Natural killer cell (primary cell): Measurements from ENCODE around the gene DAPK1. TPM values are rescaled to one million over a fixed set of nuclear protein-coding genes. Genes with fewer than 3 reads are reported as not detected.

Source experiments
- ATAC-seq, 3 donors: fragments of 150-1000 bp in 2 of 3; fragments of 200-7000 bp in 1 of 3; cut with Tn5 transposase; 1 replicate in 1 of 3; 2 replicates in 2 of 3; pipeline ENCODE4 v1.10.0; 2021; ENCODE audit warnings: mild to moderate bottlenecking in 2 of 3, moderate library complexity in 2 of 3
- DNase-seq, 2 donors: peaks; one replicate each; pipeline versions ENCODE4 v3.0.0 to v3.0.0-alpha.2; 2013 to 2021; ENCODE audit warnings: mixed read lengths in 1 of 2
- H3K27ac ChIP-seq: one replicate; pipeline ENCODE4 v1.5.1; 2013; ENCODE audit warnings: mild to moderate bottlenecking, low read length
- H3K27me3 ChIP-seq: one replicate; pipeline ENCODE4 v1.6.1; 2013; ENCODE audit warnings: low read length; ENCODE audit not compliant: control insufficient read depth, insufficient read depth
- H3K36me3 ChIP-seq: one replicate; pipeline ENCODE4 v1.6.1; 2013; ENCODE audit warnings: low read length; ENCODE audit not compliant: control insufficient read depth, insufficient read depth
- H3K4me1 ChIP-seq: one replicate; pipeline ENCODE4 v1.6.1; 2013; ENCODE audit warnings: low read length; ENCODE audit not compliant: control insufficient read depth, insufficient read depth
- H3K4me3 ChIP-seq: one replicate; pipeline ENCODE4 v1.5.1; 2013; ENCODE audit warnings: low read length
- H3K9me3 ChIP-seq: one replicate; pipeline ENCODE4 v1.6.1; 2013; ENCODE audit warnings: low read length; ENCODE audit not compliant: control insufficient read depth, insufficient read depth
- H3K27ac Mint-ChIP-seq, 2 donors: one replicate each; pipeline ENCODE4 v1.8.0; 2022; ENCODE audit warnings: mild to moderate bottlenecking in 2 of 2, mixed read lengths in 2 of 2, moderate library complexity in 1 of 2
- H3K27me3 Mint-ChIP-seq, 2 donors: one replicate each; pipeline ENCODE4 v1.8.0; 2022; ENCODE audit warnings: low read depth in 2 of 2, mixed read lengths in 2 of 2
- H3K36me3 Mint-ChIP-seq: one replicate; pipeline ENCODE4 v1.8.0; 2022; ENCODE audit warnings: mixed read lengths
- H3K4me1 Mint-ChIP-seq, 2 donors: one replicate each; pipeline ENCODE4 v1.8.0; 2022; ENCODE audit warnings: mixed read lengths in 2 of 2
- H3K4me3 Mint-ChIP-seq: one replicate; pipeline ENCODE4 v1.8.0; 2022; ENCODE audit warnings: mild to moderate bottlenecking, moderate library complexity, mixed read lengths
- H3K9me3 Mint-ChIP-seq, 2 donors: one replicate each; pipeline ENCODE4 v1.8.0; 2022; ENCODE audit warnings: mixed read lengths in 2 of 2
- WGBS: methylation state at CpG from one replicate; pipeline ENCODE4 v1.1.7; 2013; ENCODE audit warnings: missing lambda C conversion rate; ENCODE audit not compliant: insufficient coverage; 5-methylcytosine and 5-hydroxymethylcytosine counted together
- intact Hi-C: fragments of 100-400 bp; cut with micrococcal nuclease; formaldehyde crosslinking; loops from one replicate; pipeline ENCODE4 v1.14.2; 2022
- total RNA-seq, 4 donors: library from RNA; stranded (reverse); fragments of 120-200 nt in 1 of 4; gene quantifications; one replicate each; pipeline versions ENCODE4 v1.2.3 to v1.2.4, GENCODE V29; 2013 to 2022
- TF ChIP-seq, protein P1 (sequence below): fragments of 200-600 bp; IDR thresholded peaks from one replicate; pipeline ENCODE4 v1.8.0; 2022; ENCODE audit warnings: antibody characterized with exemption

The DAPK1 gene
- total RNA-seq, 3 donors from 2014 or later (not counting 1 experiment from before 2014, with no cell fraction given) = 12.2 to 26.5 (median 22.7) TPM

DNA sequence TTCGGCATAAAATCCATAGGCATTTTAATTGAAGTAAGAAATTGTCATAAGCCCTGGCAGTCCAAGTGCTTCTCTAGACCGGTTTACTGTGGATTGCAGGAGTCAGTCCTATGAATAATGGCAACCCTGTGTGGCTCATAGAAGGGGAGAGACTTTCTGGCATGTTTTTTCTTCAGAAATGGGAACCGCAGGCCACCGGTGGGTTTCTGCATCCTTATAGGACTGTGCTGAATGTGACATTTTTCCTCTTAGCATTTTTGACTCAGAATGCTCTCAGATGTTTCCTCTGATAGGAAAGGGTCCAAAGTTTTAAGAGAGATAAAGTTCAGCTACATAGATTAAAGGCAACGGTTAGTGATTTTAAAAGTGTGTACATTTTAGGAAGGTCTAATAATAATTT, 6.3 kb downstream of the DAPK1 start:
- no peaks in the 10 kb centered on the region for H3K9me3 Mint-ChIP-seq
- Histone ChIP-seq H3K4me3 (no peak overlapping the region), H3K4me1 (no peaks in the 10 kb centered on the region)

DNA sequence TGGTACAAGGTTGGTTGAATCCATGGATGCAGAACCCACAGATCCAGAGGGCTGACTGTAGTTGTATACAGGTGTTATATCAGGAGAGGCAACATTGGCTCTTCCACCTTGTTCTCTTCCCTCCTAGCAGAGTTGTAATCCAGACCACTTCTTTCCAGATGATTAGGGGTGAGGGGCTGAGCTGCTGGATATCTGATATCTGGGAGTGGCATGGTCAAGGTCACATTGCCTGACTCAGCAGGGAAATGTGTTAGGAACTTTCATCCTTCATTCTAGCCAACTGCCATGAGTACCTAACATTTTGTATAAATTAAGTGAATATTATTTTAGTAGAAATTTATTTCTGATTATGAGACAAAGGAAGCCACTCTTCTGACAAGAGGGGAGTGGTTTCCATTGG, 7.3 kb downstream of the DAPK1 start:
- Mint-ChIP-seq H3K4me3 (no peak overlapping the region), H3K36me3 (no peaks in the 10 kb centered on the region), H3K27me3 (peaks cover 6 to 12% of the 10 kb centered on the region in 2 donors), H3K9me3 (no peaks in the 10 kb centered on the region), H3K27ac (no peak overlapping the region), H3K4me1 (no peaks in the 10 kb centered on the region)
- Histone ChIP-seq H3K4me3 (no peak overlapping the region), H3K36me3 (no peaks in the 10 kb centered on the region), H3K27me3 (no peaks in the 10 kb centered on the region), H3K4me1 (no peaks in the 10 kb centered on the region), H3K27ac (no peak overlapping the region), H3K9me3 (no peaks in the 10 kb centered on the region)
- TF ChIP-seq, protein P1, sequence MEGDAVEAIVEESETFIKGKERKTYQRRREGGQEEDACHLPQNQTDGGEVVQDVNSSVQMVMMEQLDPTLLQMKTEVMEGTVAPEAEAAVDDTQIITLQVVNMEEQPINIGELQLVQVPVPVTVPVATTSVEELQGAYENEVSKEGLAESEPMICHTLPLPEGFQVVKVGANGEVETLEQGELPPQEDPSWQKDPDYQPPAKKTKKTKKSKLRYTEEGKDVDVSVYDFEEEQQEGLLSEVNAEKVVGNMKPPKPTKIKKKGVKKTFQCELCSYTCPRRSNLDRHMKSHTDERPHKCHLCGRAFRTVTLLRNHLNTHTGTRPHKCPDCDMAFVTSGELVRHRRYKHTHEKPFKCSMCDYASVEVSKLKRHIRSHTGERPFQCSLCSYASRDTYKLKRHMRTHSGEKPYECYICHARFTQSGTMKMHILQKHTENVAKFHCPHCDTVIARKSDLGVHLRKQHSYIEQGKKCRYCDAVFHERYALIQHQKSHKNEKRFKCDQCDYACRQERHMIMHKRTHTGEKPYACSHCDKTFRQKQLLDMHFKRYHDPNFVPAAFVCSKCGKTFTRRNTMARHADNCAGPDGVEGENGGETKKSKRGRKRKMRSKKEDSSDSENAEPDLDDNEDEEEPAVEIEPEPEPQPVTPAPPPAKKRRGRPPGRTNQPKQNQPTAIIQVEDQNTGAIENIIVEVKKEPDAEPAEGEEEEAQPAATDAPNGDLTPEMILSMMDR = no peak
- no peak for ATAC-seq
- intact Hi-C loops = no loop called here
- no peak for DNase-seq

More for the DNA sequence above, 6.3 kb downstream of the DAPK1 start:
- TF ChIP-seq, protein P1 = no peak
- Mint-ChIP-seq H3K36me3 (no peaks in the 10 kb centered on the region), H3K27ac (no peak overlapping the region), H3K4me3 (no peak overlapping the region), H3K27me3 (peaks cover 8 to 22% of the 10 kb centered on the region in 2 donors), H3K4me1 (peaks cover 0 to 3% of the 10 kb centered on the region in 2 donors)
- whole genome bisulfite sequencing = 30% methylated on average over 5 of the region's 5 CpGs
- Histone ChIP-seq H3K27me3 (peaks cover 2% of the 10 kb centered on the region), H3K27ac (no peak overlapping the region), H3K9me3 (no peaks in the 10 kb centered on the region), H3K36me3 (no peaks in the 10 kb centered on the region)
- intact Hi-C loops = no loop called here
- DNase-seq (no peak), ATAC-seq (no peak)

DNA sequence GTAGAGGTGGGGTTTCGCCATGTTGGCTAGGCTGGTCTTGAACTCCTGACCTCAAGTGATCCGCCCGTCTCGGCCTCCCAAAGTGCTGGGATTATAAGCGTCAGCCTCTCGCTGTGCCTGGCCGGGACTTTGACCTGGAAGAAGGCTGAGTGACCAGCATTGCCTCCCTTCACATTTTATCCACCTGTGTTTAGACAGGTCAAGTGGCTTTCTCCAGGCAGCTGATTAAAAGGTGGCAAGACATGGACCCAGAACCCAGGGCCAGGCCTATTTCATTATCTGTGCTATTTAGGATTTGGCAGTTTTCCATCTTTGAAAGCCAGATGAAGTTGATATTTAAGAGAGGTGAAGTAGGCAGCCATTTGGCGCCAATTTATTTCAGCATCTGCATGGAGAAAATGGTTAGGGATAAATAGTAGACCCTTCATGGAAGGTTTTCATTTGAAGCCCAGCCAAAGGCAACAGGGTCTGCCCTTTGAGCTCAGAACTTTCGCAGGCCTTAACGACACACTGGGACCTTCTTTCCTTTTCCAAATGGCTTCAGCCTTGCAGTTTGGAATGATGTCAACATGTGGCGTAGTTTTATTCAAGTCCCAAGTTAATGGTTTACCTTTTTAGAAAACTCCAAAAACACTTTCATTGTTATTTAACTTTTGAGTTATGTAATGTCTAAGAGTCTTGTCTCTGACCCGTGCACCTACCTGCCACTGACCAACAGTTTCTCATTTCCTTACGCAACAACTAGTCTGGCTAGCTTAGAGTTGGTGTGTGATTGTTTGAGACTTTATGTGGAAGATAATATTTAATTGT, 8.4 kb downstream of the DAPK1 start:
- Histone ChIP-seq H3K27ac (no peak overlapping the region), H3K4me1 (no peaks in the 10 kb centered on the region), H3K9me3 (no peaks in the 10 kb centered on the region), H3K4me3 (no peak overlapping the region), H3K36me3 (no peaks in the 10 kb centered on the region), H3K27me3 (no peaks in the 10 kb centered on the region)
- Mint-ChIP-seq H3K4me3 (no peak overlapping the region), H3K27ac (no peak overlapping the region), H3K4me1 (no peaks in the 10 kb centered on the region), H3K27me3 (peaks cover 0 to under 1% of the 10 kb centered on the region in 2 donors), H3K9me3 (no peaks in the 10 kb centered on the region), H3K36me3 (no peaks in the 10 kb centered on the region)
- WGBS = 95% methylated on average over 10 of the region's 13 CpGs
- ATAC-seq (no peak), DNase-seq (no peak)
- TF ChIP-seq, protein P1 = no peak
- intact Hi-C loops = no loop called here

DNA sequence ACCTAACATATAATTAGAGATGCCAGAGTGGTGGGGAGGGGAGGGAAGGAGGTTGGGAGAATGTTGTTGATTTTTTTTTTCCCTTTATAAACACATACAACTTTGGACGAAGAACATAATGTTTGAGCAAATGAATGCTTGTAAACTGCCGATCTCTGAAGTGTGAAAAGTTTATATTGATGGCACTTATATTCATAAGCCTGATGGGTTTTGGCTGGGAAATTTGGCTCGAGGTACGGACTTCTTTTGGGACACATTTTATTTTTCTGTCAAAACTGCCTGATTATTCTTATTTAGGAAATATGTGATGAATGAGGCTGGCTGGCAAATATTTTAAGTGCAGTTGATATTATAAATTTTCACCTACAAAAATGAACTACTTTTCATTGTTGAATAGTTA, 9.9 kb downstream of the DAPK1 start:
- Mint-ChIP-seq H3K4me1 (no peaks in the 10 kb centered on the region), H3K9me3 (no peaks in the 10 kb centered on the region), H3K27me3 (no peaks in the 10 kb centered on the region), H3K4me3 (no peak overlapping the region), H3K36me3 (no peaks in the 10 kb centered on the region), H3K27ac (no peak overlapping the region)
- WGBS = 84% methylated on average over 3 of the region's 4 CpGs
- H3K36me3 ChIP-seq = no peaks in the 10 kb centered on the region
- no peaks in the 10 kb centered on the region for H3K9me3 ChIP-seq
- intact Hi-C loops = no loop called here
- H3K27me3 ChIP-seq = no peaks in the 10 kb centered on the region
- H3K4me3 ChIP-seq = no peak overlapping the region
- H3K4me1 ChIP-seq = no peaks in the 10 kb centered on the region
- ATAC-seq = no peak
- TF ChIP-seq, protein P1 = no peak
- DNase-seq = no peak
- no peak overlapping the region for H3K27ac ChIP-seq
